ENCODE measurements around the gene SUCLG2. TPM values are rescaled to one million over a fixed set of nuclear protein-coding genes. Genes with fewer than 3 reads are reported as not detected.

Gene SUCLG2
- polyA plus RNA-seq, 1 donor (not counting 4 experiments of a cell fraction or from before 2014, with no cell fraction given) = 26.7 TPM

- H3K27ac ChIP-seq (ENCODE audit: control insufficient read depth, insufficient read depth, low read length) = no peak overlapping the region
- H3K79me2 ChIP-seq (ENCODE audit: control insufficient read depth, insufficient read depth, low read length) = no peaks in the 10 kb centered on the region
- DNase-seq (ENCODE audit: low read depth, low spot score) (no peak), FAIRE-seq (peak; percentile 86)
- TF ChIP-seq CTCF (optimal IDR thresholded peaks at IDR 0.05 in 1 of 3, IDR thresholded peaks at IDR 0.05 in 1 of 3, conservative IDR thresholded peaks at IDR 0.05 in 1 of 3; ENCODE audit: extremely low read depth in 1 of 3, insufficient read depth in 2 of 3, low read length in 3 of 3) (peak; percentile 44 to 58 (median 56)), EZH2 (IDR thresholded peaks at IDR 0.05; ENCODE audit: low read length) (no peak)
- H3K9me3 ChIP-seq (ENCODE audit: control insufficient read depth, low read depth, low read length) = no peaks in the 10 kb centered on the region
- H3K36me3 ChIP-seq (ENCODE audit: control insufficient read depth in 2 of 2, extremely low read depth in 1 of 2, insufficient read depth in 2 of 2, low read length in 2 of 2) = no peaks in the 10 kb centered on the region
- dilution Hi-C loops (cut with MboI; ENCODE audit: extremely low pct_ligation_motif_present, low sequenced_read_pairs) = no loop called here
- H3K4me1 ChIP-seq (ENCODE audit: control insufficient read depth, extremely low read depth, insufficient read depth, low read length) = peaks cover 4% of the 10 kb centered on the region
- H2AFZ ChIP-seq (ENCODE audit: control insufficient read depth, low read length) = peak overlapping the region; percentile 62
- H3K9me1 ChIP-seq (ENCODE audit: control insufficient read depth, extremely low read depth, insufficient read depth, low read length) = no peaks in the 10 kb centered on the region
- no peak overlapping the region for H3K9ac ChIP-seq (ENCODE audit: control insufficient read depth, extremely low read depth, insufficient read depth, low read length)
- no peaks in the 10 kb centered on the region for H3K27me3 ChIP-seq (ENCODE audit: control insufficient read depth, extremely low read depth, insufficient read depth, low read length)
- no peak overlapping the region for H3K4me3 ChIP-seq (ENCODE audit: control insufficient read depth in 2 of 3, extremely low read depth in 1 of 3, insufficient read depth in 2 of 3, low read depth in 1 of 3, low read length in 3 of 3)
- no peaks in the 10 kb centered on the region for H4K20me1 ChIP-seq (ENCODE audit: control insufficient read depth, extremely low read depth, insufficient read depth, low read length)
- no peak overlapping the region for H3K4me2 ChIP-seq (ENCODE audit: control insufficient read depth, extremely low read depth, insufficient read depth, low read depth, low read length)
These were observed 296.6 kb downstream of the SUCLG2 start for GRCh38 chr3:67357610-67358458.

DNA sequence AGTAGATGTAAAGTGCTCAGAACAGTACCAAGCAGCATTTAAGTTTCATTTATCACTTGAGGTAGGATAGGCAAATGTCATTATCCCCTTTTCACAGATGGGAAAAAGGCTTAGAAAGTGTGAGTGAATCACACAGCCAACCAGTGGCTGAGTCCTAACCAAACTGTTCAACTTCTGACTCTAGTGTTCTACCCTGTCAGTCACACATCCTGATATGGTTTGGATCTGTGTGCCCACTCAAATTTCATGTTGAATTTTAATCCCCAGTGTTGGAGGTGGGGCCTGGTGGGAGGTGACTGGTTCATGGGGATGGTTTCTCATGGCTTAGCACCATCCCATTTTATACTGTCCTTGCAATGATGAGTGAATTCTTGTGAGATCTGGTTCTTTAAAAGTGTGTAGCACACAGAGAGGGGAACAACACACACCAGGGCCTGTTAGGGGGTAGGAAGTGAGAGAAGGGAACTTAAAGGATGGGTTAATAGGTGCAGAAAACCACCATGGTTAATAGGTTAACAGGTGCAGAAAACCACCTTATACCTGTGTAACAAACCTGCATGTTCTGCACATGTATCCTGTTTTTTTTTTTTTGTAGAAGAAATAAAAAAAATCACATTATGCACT, 304.7 kb downstream of the SUCLG2 start:
- Histone ChIP-seq H3K27ac (ENCODE audit: control insufficient read depth, insufficient read depth, low read length) (no peak overlapping the region), H3K4me3 (ENCODE audit: control insufficient read depth in 2 of 3, extremely low read depth in 1 of 3, insufficient read depth in 2 of 3, low read depth in 1 of 3, low read length in 3 of 3) (no peak overlapping the region), H3K9me1 (ENCODE audit: control insufficient read depth, extremely low read depth, insufficient read depth, low read length) (no peaks in the 10 kb centered on the region), H3K79me2 (ENCODE audit: control insufficient read depth, insufficient read depth, low read length) (no peaks in the 10 kb centered on the region), H3K9me3 (ENCODE audit: control insufficient read depth, low read depth, low read length) (no peaks in the 10 kb centered on the region), H2AFZ (ENCODE audit: control insufficient read depth, low read length) (no peak overlapping the region), H4K20me1 (ENCODE audit: control insufficient read depth, extremely low read depth, insufficient read depth, low read length) (no peaks in the 10 kb centered on the region), H3K27me3 (ENCODE audit: control insufficient read depth, extremely low read depth, insufficient read depth, low read length) (no peaks in the 10 kb centered on the region), H3K36me3 (ENCODE audit: control insufficient read depth in 2 of 2, extremely low read depth in 1 of 2, insufficient read depth in 2 of 2, low read length in 2 of 2) (no peaks in the 10 kb centered on the region), H3K9ac (ENCODE audit: control insufficient read depth, extremely low read depth, insufficient read depth, low read length) (no peak overlapping the region), H3K4me2 (ENCODE audit: control insufficient read depth, extremely low read depth, insufficient read depth, low read depth, low read length) (no peak overlapping the region), H3K4me1 (ENCODE audit: control insufficient read depth, extremely low read depth, insufficient read depth, low read length) (no peaks in the 10 kb centered on the region)
- dilution Hi-C loops (cut with MboI; ENCODE audit: extremely low pct_ligation_motif_present, low sequenced_read_pairs) = no loop called here
- TF ChIP-seq EZH2 (IDR thresholded peaks at IDR 0.05; ENCODE audit: low read length) (no peak), CTCF (optimal IDR thresholded peaks at IDR 0.05 in 1 of 3, IDR thresholded peaks at IDR 0.05 in 1 of 3, conservative IDR thresholded peaks at IDR 0.05 in 1 of 3; ENCODE audit: extremely low read depth in 1 of 3, insufficient read depth in 2 of 3, low read length in 3 of 3) (no peak)
- DNase-seq (ENCODE audit: low read depth, low spot score) = no peak
- no peak for FAIRE-seq
